Gastroesophageal sphincter (tissue), 3 donors: Measurements from ENCODE around the gene PRDM16.

ENCODE experiments used
- CTCF ChIP-seq, 4 experiments: fragments of 200-600 bp in 2 of 4; fragments of 450-650 bp in 2 of 4; sonication (generic) in 1 of 4; IDR thresholded peaks; one replicate each; pipeline ENCODE4 v1.5.1; 2017 to 2019; ENCODE audit warnings: antibody characterized with exemption in 4 of 4, mild to moderate bottlenecking in 2 of 4, moderate library complexity in 2 of 4
- POLR2AphosphoS5 ChIP-seq: sonication (generic); formaldehyde crosslinking; IDR thresholded peaks from one replicate; pipeline ENCODE4 v1.6.1; 2017; ENCODE audit warnings: antibody characterized with exemption

- no peak for TF ChIP-seq POLR2AphosphoS5
- no peak for TF ChIP-seq CTCF (IDR thresholded peaks at IDR 0.05)
Observed at GRCh38 chr1:3372317-3372716, 303.3 kb downstream of the PRDM16 start.
